ENCODE results near the gene GFAP. TPM values are rescaled to one million over a fixed set of nuclear protein-coding genes. Genes with fewer than 3 reads are reported as not detected.
A peak's percentile ranks its signal among the peaks of the same experiment; 100 is the strongest.

GFAP gene
- total RNA-seq, 1 experiment from 2014 or later, result not detected

- in situ Hi-C loops (cut with HindIII; ENCODE audit: low pct_unique_long_range_greater_than_20kb, low sequenced_read_pairs), result no loop called here
- DNase-seq (ENCODE audit: low read depth, low spot score), result no peak
Observed at GRCh38 chr17:44887016-44887415, 28.3 kb downstream of the GFAP start.

GRCh38 chr17:44884941-44885340 lies 30.4 kb downstream of the GFAP start:
- in situ Hi-C loops (cut with HindIII; ENCODE audit: low pct_unique_long_range_greater_than_20kb, low sequenced_read_pairs), result no loop called here
- DNase-seq (ENCODE audit: low read depth, low spot score), result no peak

- no peak for DNase-seq (ENCODE audit: low read depth, low spot score)
- in situ Hi-C loops (cut with HindIII; ENCODE audit: low pct_unique_long_range_greater_than_20kb, low sequenced_read_pairs), result no loop called here
Observed at GRCh38 chr17:44881145-44881544, 34.2 kb downstream of the GFAP start.

GRCh38 chr17:44880062-44880461 lies 35.2 kb downstream of the GFAP start:
- DNase-seq (ENCODE audit: low read depth, low spot score), result no peak
- in situ Hi-C loops (cut with HindIII; ENCODE audit: low pct_unique_long_range_greater_than_20kb, low sequenced_read_pairs), result no loop called here

- DNase-seq (ENCODE audit: low read depth, low spot score), result no peak
- in situ Hi-C loops (cut with HindIII; ENCODE audit: low pct_unique_long_range_greater_than_20kb, low sequenced_read_pairs), result no loop called here
Observed at GRCh38 chr17:44879376-44879775, 35.9 kb downstream of the GFAP start.

GRCh38 chr17:44878627-44879221 lies 36.6 kb downstream of the GFAP start:
- DNase-seq (ENCODE audit: low read depth, low spot score), result peak; percentile 62
- in situ Hi-C loops (cut with HindIII; ENCODE audit: low pct_unique_long_range_greater_than_20kb, low sequenced_read_pairs), result no loop called here

GRCh38 chr17:44877121-44877520 lies 38.2 kb downstream of the GFAP start:
- in situ Hi-C loops (cut with HindIII; ENCODE audit: low pct_unique_long_range_greater_than_20kb, low sequenced_read_pairs), result no loop called here
- DNase-seq (ENCODE audit: low read depth, low spot score), result no peak

GRCh38 chr17:44875761-44876160 lies 39.5 kb downstream of the GFAP start:
- in situ Hi-C loops (cut with HindIII; ENCODE audit: low pct_unique_long_range_greater_than_20kb, low sequenced_read_pairs), result no loop called here
- no peak for DNase-seq (ENCODE audit: low read depth, low spot score)

- in situ Hi-C loops (cut with HindIII; ENCODE audit: low pct_unique_long_range_greater_than_20kb, low sequenced_read_pairs), result no loop called here
Observed at GRCh38 chr17:44872131-44872768, 43.0 kb downstream of the GFAP start.

GRCh38 chr17:44871556-44871955 lies 43.7 kb downstream of the GFAP start:
- no peak for DNase-seq (ENCODE audit: low read depth, low spot score)
- in situ Hi-C loops (cut with HindIII; ENCODE audit: low pct_unique_long_range_greater_than_20kb, low sequenced_read_pairs), result no loop called here

More at GRCh38 chr17:44872131-44872768, 43.0 kb downstream of the GFAP start:
- DNase-seq (ENCODE audit: low read depth, low spot score), result no peak

- no peak for DNase-seq (ENCODE audit: low read depth, low spot score)
- in situ Hi-C loops (cut with HindIII; ENCODE audit: low pct_unique_long_range_greater_than_20kb, low sequenced_read_pairs), result no loop called here
Observed at GRCh38 chr17:44867841-44868240, 47.5 kb downstream of the GFAP start.

- in situ Hi-C loops (cut with HindIII; ENCODE audit: low pct_unique_long_range_greater_than_20kb, low sequenced_read_pairs), result no loop called here
- no peak for DNase-seq (ENCODE audit: low read depth, low spot score)
Observed at GRCh38 chr17:44865931-44866330, 49.4 kb downstream of the GFAP start.

GRCh38 chr17:44865231-44865660 lies 50.1 kb downstream of the GFAP start:
- in situ Hi-C loops (cut with HindIII; ENCODE audit: low pct_unique_long_range_greater_than_20kb, low sequenced_read_pairs), result no loop called here

GRCh38 chr17:44864831-44865230 lies 50.5 kb downstream of the GFAP start:
- no peak for DNase-seq (ENCODE audit: low read depth, low spot score)
- in situ Hi-C loops (cut with HindIII; ENCODE audit: low pct_unique_long_range_greater_than_20kb, low sequenced_read_pairs), result no loop called here

More at GRCh38 chr17:44865231-44865660, 50.1 kb downstream of the GFAP start:
- peak; percentile 82 for DNase-seq (ENCODE audit: low read depth, low spot score)

GRCh38 chr17:44863061-44863918 lies 52.0 kb downstream of the GFAP start:
- in situ Hi-C loops (cut with HindIII; ENCODE audit: low pct_unique_long_range_greater_than_20kb, low sequenced_read_pairs), result no loop called here
- no peak for DNase-seq (ENCODE audit: low read depth, low spot score)

GRCh38 chr17:44862278-44862914 lies 52.9 kb downstream of the GFAP start:
- DNase-seq (ENCODE audit: low read depth, low spot score), result no peak
- in situ Hi-C loops (cut with HindIII; ENCODE audit: low pct_unique_long_range_greater_than_20kb, low sequenced_read_pairs), result no loop called here

GRCh38 chr17:44859701-44860100 lies 55.6 kb downstream of the GFAP start:
- no peak for DNase-seq (ENCODE audit: low read depth, low spot score)
- in situ Hi-C loops (cut with HindIII; ENCODE audit: low pct_unique_long_range_greater_than_20kb, low sequenced_read_pairs), result no loop called here

GRCh38 chr17:44854192-44854591 lies 61.1 kb downstream of the GFAP start:
- DNase-seq (ENCODE audit: low read depth, low spot score), result no peak
- in situ Hi-C loops (cut with HindIII; ENCODE audit: low pct_unique_long_range_greater_than_20kb, low sequenced_read_pairs), result no loop called here

Data from SK-MEL-5 (cell line).